CD4-positive, alpha-beta T cell treated with Interleukin-4 for 4 hours (primary cell): Measurements from ENCODE around the gene CTLA4.
"Not testable (repeated sequence)": the region's sequence is repeated elsewhere in the genome, so short reads cannot be mapped to it uniquely, and the experiment has no call there.

ENCODE experiments used
- DNase-seq: peaks from one replicate; pipeline ENCODE4 v3.0.0-alpha.2; 2020

Gene CTLA4

GRCh38 chr2:203858176-203858575 is 9.4 kb upstream of the CTLA4 start:
- DNase-seq: peak; percentile 48

GRCh38 chr2:203859030-203859789 is 8.4 kb upstream of the CTLA4 start:
- peak; percentile 34 for DNase-seq

DNA sequence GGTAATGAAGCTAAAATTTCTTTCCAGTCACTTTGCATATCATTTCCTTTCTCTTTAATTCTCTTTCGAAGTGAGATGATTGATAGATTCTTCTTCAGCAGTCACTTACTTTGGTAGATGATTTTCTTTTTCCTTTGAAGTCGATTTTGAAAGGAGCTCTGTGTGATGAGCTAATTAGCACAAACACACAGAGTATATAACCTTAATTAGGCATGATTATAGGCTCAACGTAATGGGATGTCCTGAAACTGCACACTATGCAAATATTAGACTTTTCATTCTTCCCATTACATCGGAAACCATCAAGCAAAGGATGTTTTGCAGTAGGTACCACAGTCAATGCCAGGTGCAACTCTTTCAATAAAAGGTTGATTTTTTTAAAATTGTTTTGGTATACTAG is 6.4 kb upstream of the CTLA4 start:
- peak; percentile 42 for DNase-seq

DNA sequence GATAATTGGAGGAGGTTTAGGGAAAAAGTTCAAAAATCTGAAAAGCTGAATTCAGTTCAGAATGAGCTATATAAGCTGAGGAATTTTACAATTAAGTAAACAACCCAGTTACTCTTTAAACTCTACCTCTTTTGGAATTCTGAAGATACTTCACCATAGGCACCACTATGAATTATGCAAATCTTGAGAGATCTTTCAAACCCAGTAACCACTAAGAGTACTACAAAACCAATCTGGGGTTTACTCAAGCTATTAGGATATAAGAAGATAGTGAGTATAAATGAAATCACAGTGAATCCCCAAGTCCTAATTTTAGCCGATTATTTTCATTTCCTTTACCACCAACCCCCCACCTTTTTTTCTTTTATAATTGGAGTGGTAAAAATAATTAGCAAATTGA is 6.0 kb upstream of the CTLA4 start:
- DNase-seq: no peak

GRCh38 chr2:203869223-203870042 is 1.9 kb downstream of the CTLA4 start:
- DNase-seq: peak; percentile 68

GRCh38 chr2:203870481-203870880 is 2.9 kb downstream of the CTLA4 start:
- DNase-seq: no peak

GRCh38 chr2:203870941-203871340 is 3.4 kb downstream of the CTLA4 start:
- no peak for DNase-seq

GRCh38 chr2:203871371-203871983 is 3.9 kb downstream of the CTLA4 start:
- DNase-seq: peak; percentile 76

GRCh38 chr2:203873461-203873860 is 5.9 kb downstream of the CTLA4 start:
- no peak for DNase-seq

DNA sequence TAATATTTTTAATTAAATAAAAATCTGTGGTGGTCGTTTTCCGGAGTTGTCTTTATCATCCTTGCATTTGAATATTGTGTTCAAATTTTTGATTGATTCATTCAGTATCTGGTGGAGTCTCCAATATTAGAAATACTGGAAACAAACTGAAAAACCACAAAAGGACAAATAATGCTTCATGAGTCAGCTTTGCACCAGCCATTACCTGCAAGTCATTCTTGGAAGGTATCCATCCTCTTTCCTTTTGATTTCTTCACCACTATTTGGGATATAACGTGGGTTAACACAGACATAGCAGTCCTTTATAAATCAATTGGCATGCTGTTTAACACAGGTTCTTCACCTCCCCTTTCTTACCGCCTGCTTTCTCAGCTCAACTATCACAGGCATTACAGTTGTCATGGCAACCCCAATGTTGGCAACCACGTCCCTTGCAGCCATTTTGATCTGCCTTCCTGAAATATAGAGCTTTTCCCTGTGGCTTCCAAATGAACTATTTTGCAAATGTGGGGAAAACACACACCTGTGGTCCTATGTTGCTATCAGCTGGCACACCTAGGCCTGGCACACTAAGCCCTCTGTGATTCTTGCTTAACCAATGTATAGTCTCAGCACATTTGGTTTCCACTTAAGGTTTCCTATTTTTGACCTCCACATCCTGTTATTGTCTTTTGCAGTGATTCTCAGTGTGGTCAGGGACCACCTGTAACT is 6.5 kb downstream of the CTLA4 start:
- no peak for DNase-seq

GRCh38 chr2:203875471-203875870 is 7.9 kb downstream of the CTLA4 start:
- DNase-seq: no peak

DNA sequence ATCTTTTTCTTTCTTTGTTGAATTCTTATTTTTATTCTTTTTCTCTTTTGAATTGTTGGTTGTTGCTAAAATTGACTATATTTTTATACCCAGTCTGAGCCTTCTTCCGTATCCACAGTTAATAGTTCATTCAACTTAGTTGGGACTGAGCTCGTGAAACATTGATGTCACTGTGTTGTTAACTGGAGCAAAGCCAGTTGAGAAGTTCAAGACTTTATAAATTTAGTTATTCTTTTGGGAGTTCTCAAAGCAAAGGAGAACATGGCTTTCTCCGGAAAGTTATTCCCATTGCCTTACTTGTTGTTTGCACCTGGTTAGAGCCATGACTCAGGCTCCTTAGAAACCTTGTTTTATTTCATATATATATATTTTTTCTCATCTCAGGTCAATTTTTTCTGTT is 8.8 kb downstream of the CTLA4 start:
- DNase-seq: no peak

DNA sequence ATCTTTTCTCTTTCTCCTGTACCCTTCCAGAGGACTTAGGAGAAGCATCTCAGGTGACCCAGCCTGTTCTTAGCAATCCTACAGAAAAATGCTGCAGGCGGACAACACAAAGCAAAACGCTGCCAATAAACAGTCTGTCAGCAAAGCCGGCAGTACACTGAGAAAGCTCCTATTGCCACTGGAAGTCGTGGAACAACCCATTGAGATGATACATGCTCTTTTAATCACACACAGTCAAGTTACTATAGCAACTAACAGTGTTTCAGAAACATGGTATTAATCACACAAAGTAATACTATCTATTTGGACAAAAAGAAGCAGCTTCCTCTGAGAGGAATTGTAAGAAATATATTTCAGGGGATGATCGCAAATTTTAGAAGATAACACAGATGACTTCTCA is 10.5 kb downstream of the CTLA4 start:
- no peak for DNase-seq

DNA sequence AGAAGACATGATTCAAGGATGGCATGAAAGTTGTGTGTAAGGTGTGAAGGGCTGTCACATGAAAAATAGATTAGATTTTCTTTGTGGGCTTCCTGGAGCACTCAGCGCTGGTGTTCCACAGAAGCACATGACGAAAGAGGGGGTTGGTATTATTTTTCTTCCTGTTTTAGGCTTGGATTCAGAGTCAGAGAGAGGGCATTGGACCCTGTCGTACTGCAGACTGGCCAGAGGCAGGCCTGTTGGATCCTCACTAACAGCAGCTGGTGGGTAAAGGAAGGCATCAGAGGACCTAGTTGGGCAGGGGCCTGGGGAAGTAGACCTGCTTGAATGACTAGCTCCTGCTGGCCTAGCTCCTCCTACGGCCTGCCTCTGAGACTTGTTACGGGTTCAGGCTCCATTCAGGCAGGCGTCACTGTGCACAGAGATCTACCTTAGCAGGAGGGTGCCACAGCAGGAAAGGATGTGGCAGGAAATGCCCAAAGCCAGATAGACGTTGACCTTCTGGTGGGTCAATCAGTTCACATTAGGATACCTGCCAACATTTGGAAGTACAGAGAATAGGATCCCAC is 13.1 kb downstream of the CTLA4 start:
- DNase-seq: no peak

DNA sequence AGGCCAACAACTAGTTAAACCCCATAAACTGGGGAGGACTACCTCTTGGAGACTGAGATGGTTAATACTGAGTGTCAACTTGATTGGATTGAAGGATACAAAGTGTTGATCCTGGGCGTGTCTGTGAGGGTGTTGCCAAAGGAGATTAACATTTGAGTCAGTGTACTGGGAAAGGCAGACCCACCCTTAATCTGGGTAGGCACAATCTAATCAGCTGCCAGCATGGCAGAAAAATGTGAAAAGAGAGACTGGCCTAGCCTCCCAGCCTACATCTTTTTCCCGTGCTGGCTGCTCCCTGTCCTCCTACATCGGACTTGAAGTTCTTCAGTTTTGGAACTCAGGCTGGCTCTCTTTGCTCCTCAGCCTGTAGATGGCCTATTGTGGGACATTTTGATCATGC is 13.6 kb downstream of the CTLA4 start:
- DNase-seq: not testable (repeated sequence)

GRCh38 chr2:203882551-203882950 is 15.0 kb downstream of the CTLA4 start:
- no peak for DNase-seq

- DNase-seq: peak; percentile 37
These were observed 19.1 kb downstream of the CTLA4 start for GRCh38 chr2:203886661-203887151.

GRCh38 chr2:203887677-203888076 is 20.1 kb downstream of the CTLA4 start:
- DNase-seq: no peak

DNA sequence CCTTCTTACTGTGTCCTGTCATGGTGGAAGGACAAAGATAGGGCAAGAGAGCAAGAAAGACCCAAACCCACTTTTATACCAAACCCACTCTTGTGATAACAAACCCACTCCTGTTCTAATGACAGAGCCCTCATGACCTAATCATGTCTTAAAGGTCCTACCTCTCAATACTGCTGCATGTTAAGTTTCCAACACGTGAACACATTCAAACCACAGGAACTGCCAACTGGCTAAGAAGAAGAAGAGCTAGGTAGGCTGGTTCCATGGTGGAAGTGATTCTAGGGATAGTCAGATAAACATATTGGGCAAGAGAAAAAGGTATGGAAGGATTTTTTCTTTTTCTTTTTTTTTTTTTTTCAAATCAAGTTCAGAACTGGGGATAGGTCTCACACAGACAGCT is 22.0 kb downstream of the CTLA4 start:
- no peak for DNase-seq

DNA sequence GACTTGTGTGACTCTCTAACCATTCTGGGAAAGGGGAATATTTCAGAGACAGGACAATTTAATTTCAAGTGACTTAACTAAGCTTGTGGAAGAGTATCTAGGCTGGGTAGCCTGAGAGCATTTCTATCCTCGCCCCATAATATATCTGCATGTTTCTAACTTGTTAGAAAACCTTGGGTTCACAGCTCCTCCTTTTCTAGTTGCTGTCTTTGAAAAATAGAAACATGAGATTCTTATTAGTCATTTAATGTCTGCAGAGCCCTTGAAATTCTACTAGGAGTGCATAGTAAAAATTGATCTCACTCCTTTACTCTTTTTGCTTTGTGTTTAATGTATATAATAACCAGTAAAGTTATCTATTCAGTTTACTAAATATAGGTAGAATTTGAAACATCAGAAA is 22.4 kb downstream of the CTLA4 start:
- DNase-seq: no peak

DNA sequence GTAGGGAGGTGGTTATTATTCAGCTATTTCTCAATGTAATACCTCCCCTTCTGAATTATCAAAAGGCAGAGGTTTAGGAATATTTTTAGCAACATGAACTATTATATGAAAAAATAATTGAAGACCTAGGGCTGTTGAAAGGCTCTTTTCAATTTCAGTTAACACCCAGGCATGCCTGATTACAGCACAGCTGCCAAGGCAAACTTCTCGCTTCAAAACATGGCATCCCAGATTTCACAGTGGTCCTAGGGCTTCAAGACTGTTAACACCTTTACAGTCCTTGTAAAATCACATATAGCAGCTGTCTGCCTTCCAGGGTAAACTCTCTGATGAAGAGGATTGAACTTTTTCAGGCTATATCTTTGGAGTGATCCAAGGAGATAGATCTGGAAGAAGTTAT is 23.2 kb downstream of the CTLA4 start:
- no peak for DNase-seq

- no peak for DNase-seq
These were observed 23.9 kb downstream of the CTLA4 start for GRCh38 chr2:203891474-203891873.

DNA sequence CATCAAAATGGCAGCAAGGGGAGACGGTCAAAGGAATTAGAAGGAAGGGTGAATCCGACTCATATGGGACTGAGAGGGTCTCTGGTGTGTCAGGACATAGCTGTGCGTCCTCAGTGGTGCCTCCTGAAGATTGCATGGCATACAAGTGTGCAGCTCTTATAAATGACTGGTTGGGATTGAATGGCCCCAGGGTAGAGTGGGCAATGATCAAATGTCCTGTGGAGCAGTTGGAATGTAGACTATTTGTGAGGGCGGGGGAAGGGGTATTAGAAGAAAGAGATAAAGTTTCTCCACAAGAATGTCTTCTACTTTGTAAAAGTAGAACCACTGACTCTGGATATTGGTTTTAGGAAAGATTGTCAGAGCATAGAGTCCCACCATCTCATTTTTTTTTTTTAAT is 24.6 kb downstream of the CTLA4 start:
- DNase-seq: no peak
